SK-N-MC (cell line): ENCODE measurements around the gene DFFA.

Experiments used
- EZH2 ChIP-seq: fragments of 200-600 bp; sonication (generic); IDR thresholded peaks from one replicate; pipeline ENCODE4 v1.6.1; 2017; ENCODE audit warnings: antibody characterized with exemption
- FOXP2 ChIP-seq: optimal IDR thresholded peaks from 2 replicates; pipeline ENCODE3; 2011; ENCODE audit warnings: mild to moderate bottlenecking, moderate library complexity; ENCODE audit not compliant: insufficient read depth; ENCODE audit errors: extremely low read length, control extremely low read depth
- POLR2AphosphoS5 ChIP-seq: IDR thresholded peaks from 2 replicates; pipeline ENCODE4 v1.6.1; 2012; ENCODE audit warnings: mild to moderate bottlenecking, low read depth, low read length, borderline replicate concordance

DNA sequence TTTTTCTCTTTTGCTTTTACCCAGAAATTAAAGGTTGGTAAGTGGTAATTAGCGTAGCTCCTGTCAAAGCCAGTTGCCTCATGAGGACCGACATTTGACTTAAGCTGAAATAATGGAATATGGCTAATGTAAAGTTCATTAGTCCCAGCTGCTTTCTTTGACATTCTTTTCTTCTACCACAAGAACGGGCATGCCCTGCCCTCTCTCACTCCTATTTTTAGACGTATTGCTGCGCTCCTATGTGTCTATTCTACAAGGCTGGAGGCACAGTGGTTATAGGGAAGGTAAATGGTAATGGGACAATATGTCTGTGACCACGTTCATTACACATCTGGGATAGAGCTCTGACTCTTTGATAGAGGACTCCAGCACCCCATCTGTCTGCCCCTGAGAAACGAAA lies 15.7 kb downstream of the DFFA start:
- TF ChIP-seq POLR2AphosphoS5 (no peak), EZH2 (no peak), FOXP2 (no peak)
